B cell (primary cell): ENCODE data around the gene GRB14. TPM values are rescaled to one million over a fixed set of nuclear protein-coding genes. Genes with fewer than 3 reads are reported as not detected.

Experiments
- ATAC-seq: fragments of 200-7000 bp; cut with Tn5 transposase; one replicate; pipeline ENCODE4 v1.10.0; 2021; ENCODE audit warnings: low read depth, mild to moderate bottlenecking, moderate number of reproducible peaks, moderate library complexity
- CTCF ChIA-PET: fragments of 350-600 bp; sonication (Branson Sonifier 250); formaldehyde crosslinking; loops from one replicate; lab custom pipeline; 2021; ENCODE audit warnings: antibody characterized with exemption, inconsistent platforms; lab: Charles Lee
- POLR2A ChIA-PET: fragments of 350-600 bp; sonication (Branson Sonifier 250); formaldehyde crosslinking; loops from one replicate; lab custom pipeline; 2021; ENCODE audit warnings: antibody characterized with exemption; lab: Charles Lee
- DNase-seq: peaks from one replicate; pipeline ENCODE4 v3.0.0; 2013
- H2AFZ ChIP-seq: 2 replicates; pipeline ENCODE4 v1.6.1; 2012; ENCODE audit warnings: mild to moderate bottlenecking, low read depth, low read length; ENCODE audit not compliant: insufficient read depth, poor library complexity, severe bottlenecking
- H3K27ac ChIP-seq, 2 donors: 1 replicate in 1 of 2; 2 replicates in 1 of 2; pipeline ENCODE4 v1.5.1; 2012 to 2013; ENCODE audit warnings: low read length in 2 of 2, mild to moderate bottlenecking in 2 of 2, moderate library complexity in 1 of 2
- H3K27me3 ChIP-seq, 4 experiments: fragments of 200-600 bp in 1 of 4; sonication (generic) in 1 of 4; replicated peaks in 1 of 4; 1 replicate in 2 of 4; 2 replicates in 2 of 4; pipeline versions ENCODE4 v1.6.1 to v1.7.0; 2013 to 2016; ENCODE audit warnings: low read length in 3 of 4, mild to moderate bottlenecking in 2 of 4, mixed read lengths in 1 of 4, moderate library complexity in 1 of 4; ENCODE audit not compliant: insufficient read depth in 4 of 4, control insufficient read depth in 3 of 4; ENCODE audit errors: control extremely low read depth in 1 of 4
- H3K36me3 ChIP-seq, 2 experiments: replicated peaks in 1 of 2; 1 replicate in 1 of 2; 2 replicates in 1 of 2; pipeline versions ENCODE4 v1.6.1 to v1.7.1; 2013; ENCODE audit warnings: low read length in 1 of 2; ENCODE audit not compliant: insufficient read depth in 2 of 2, control insufficient read depth in 1 of 2; ENCODE audit errors: control extremely low read depth in 1 of 2, extremely low read depth in 1 of 2
- H3K4me1 ChIP-seq, 2 donors: fragments of 200-600 bp in 1 of 2; sonication (generic) in 1 of 2; 1 replicate in 1 of 2; 2 replicates in 1 of 2; pipeline versions ENCODE4 v1.5.1 to v1.6.1; 2013 to 2017; ENCODE audit warnings: low read length in 2 of 2; ENCODE audit not compliant: control insufficient read depth in 2 of 2, insufficient read depth in 2 of 2
- H3K4me2 ChIP-seq: replicated peaks from 2 replicates; pipeline ENCODE3; 2012; ENCODE audit warnings: mild to moderate bottlenecking, low read depth, low read length; ENCODE audit not compliant: poor library complexity, severe bottlenecking
- H3K4me3 ChIP-seq, 5 experiments: fragments of 200-600 bp in 1 of 5; sonication (generic) in 1 of 5; 1 replicate in 3 of 5; 2 replicates in 2 of 5; pipeline versions ENCODE4 v1.5.1 to v1.7.0; 2011 to 2016; ENCODE audit warnings: low read length in 4 of 5, mild to moderate bottlenecking in 4 of 5, low read depth in 2 of 5, control low read depth in 1 of 5, moderate library complexity in 1 of 5; ENCODE audit not compliant: insufficient read depth in 1 of 5; ENCODE audit errors: control extremely low read depth in 1 of 5, extremely low read depth in 1 of 5
- H3K79me2 ChIP-seq: fragments of 200-600 bp; sonication (generic); one replicate; pipeline ENCODE4 v1.6.0; 2016; ENCODE audit warnings: low read length; ENCODE audit not compliant: control insufficient read depth, insufficient read depth
- H3K9ac ChIP-seq: fragments of 200-600 bp; sonication (generic); 2 replicates; pipeline ENCODE4 v1.6.1; 2017; ENCODE audit warnings: mild to moderate bottlenecking, low read length, moderate library complexity
- H3K9me3 ChIP-seq, 3 donors: one replicate each; pipeline versions ENCODE4 v1.6.1 to v1.7.1; 2013; ENCODE audit warnings: low read length in 2 of 3; ENCODE audit not compliant: control insufficient read depth in 2 of 3, insufficient read depth in 1 of 3; ENCODE audit errors: control extremely low read depth in 1 of 3
- H4K20me1 ChIP-seq: 2 replicates; pipeline ENCODE4 v1.6.0; 2012; ENCODE audit warnings: mild to moderate bottlenecking, low read length; ENCODE audit not compliant: insufficient read depth, control insufficient read depth, poor library complexity, severe bottlenecking
- H3K27ac Mint-ChIP-seq: one replicate; pipeline ENCODE4 v1.8.0; 2021; ENCODE audit warnings: mixed read lengths
- H3K27me3 Mint-ChIP-seq: one replicate; pipeline ENCODE4 v1.8.0; 2021; ENCODE audit warnings: mixed read lengths
- H3K4me1 Mint-ChIP-seq: one replicate; pipeline ENCODE4 v1.8.0; 2021; ENCODE audit warnings: mixed read lengths
- H3K4me3 Mint-ChIP-seq: one replicate; pipeline ENCODE4 v1.8.0; 2021; ENCODE audit warnings: mixed read lengths
- H3K9me3 Mint-ChIP-seq: one replicate; pipeline ENCODE4 v1.8.0; 2022; ENCODE audit warnings: mixed read lengths; ENCODE audit not compliant: insufficient read depth
- EZH2 ChIP-seq: IDR thresholded peaks from 2 replicates; pipeline ENCODE4 v1.6.1; 2012; ENCODE audit warnings: borderline replicate concordance, low read depth, mild to moderate bottlenecking, moderate library complexity, low read length; ENCODE audit not compliant: insufficient read depth, poor library complexity, severe bottlenecking
- WGBS: methylation state at CpG from one replicate; pipeline ENCODE4 v1.1.5; 2013; ENCODE audit warnings: missing lambda C conversion rate; ENCODE audit not compliant: insufficient coverage; 5-methylcytosine and 5-hydroxymethylcytosine counted together
- intact Hi-C: fragments of 100-400 bp; cut with micrococcal nuclease; formaldehyde crosslinking; loops from one replicate; pipeline ENCODE4 v1.10.0; 2022
- polyA plus RNA-seq: library from polyadenylated mRNA; depleted of rRNA; stranded (reverse); fragments of >200 nt; gene quantifications from 2 replicates; pipeline ENCODE4 v1.2.3, GENCODE V29; 2012
- total RNA-seq, 2 donors: library from RNA; stranded (reverse); fragments of 120-200 nt in 1 of 2; gene quantifications; 1 replicate in 1 of 2; 2 replicates in 1 of 2; pipeline versions ENCODE4 v1.2.3 to v1.2.4, GENCODE V29; 2013 to 2022
- TF ChIP-seq, protein P1 (sequence below): fragments of 200-600 bp; IDR thresholded peaks from one replicate; pipeline ENCODE4 v1.8.0; 2022; ENCODE audit warnings: antibody characterized with exemption, mild to moderate bottlenecking

GRB14 gene
- total and polyA plus RNA-seq, 2 donors (not counting 1 experiment from before 2014, with no cell fraction given) = not detected

DNA sequence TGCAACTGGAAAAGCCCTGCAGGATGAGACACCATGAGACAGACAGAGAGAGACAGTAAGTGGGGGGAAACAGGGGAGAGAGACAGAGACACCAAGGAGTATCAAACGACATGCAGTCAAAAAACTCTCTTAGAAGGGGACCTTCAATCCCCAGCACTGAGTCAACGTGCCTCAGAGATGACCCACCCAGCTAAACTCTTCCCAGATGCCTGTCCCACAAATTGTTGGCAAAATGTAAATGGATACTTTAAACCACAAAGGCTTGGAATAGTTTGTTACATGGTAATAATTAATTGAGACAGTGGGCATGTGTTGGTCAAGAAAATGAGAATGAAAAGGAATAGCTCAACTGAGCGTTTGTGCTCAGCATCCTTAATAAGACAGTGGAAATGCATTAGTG, 98.3 kb downstream of the GRB14 start:
- no peak overlapping the region for H3K27ac ChIP-seq
- Mint-ChIP-seq H3K4me3 (no peak overlapping the region), H3K4me1 (no peaks in the 10 kb centered on the region), H3K27ac (no peak overlapping the region), H3K27me3 (no peaks in the 10 kb centered on the region), H3K9me3 (peaks cover 14% of the 10 kb centered on the region)
- H3K4me1 ChIP-seq = no peaks in the 10 kb centered on the region
- TF ChIP-seq, protein P1, sequence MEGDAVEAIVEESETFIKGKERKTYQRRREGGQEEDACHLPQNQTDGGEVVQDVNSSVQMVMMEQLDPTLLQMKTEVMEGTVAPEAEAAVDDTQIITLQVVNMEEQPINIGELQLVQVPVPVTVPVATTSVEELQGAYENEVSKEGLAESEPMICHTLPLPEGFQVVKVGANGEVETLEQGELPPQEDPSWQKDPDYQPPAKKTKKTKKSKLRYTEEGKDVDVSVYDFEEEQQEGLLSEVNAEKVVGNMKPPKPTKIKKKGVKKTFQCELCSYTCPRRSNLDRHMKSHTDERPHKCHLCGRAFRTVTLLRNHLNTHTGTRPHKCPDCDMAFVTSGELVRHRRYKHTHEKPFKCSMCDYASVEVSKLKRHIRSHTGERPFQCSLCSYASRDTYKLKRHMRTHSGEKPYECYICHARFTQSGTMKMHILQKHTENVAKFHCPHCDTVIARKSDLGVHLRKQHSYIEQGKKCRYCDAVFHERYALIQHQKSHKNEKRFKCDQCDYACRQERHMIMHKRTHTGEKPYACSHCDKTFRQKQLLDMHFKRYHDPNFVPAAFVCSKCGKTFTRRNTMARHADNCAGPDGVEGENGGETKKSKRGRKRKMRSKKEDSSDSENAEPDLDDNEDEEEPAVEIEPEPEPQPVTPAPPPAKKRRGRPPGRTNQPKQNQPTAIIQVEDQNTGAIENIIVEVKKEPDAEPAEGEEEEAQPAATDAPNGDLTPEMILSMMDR = no peak
- TF ChIP-seq EZH2 = no peak
- intact Hi-C loops = no loop called here
- no peak overlapping the region for H3K4me2 ChIP-seq
- ChIA-PET CTCF (no interaction called here), POLR2A (no interaction called here)
- H2AFZ ChIP-seq = no peak overlapping the region
- no peaks in the 10 kb centered on the region for H3K27me3 ChIP-seq
- no peaks in the 10 kb centered on the region for H3K36me3 ChIP-seq
- no peaks in the 10 kb centered on the region for H4K20me1 ChIP-seq
- no peaks in the 10 kb centered on the region for H3K79me2 ChIP-seq
- H3K4me3 ChIP-seq = no peak overlapping the region
- no CpG with 5 or more reads among the region's 3 CpGs for WGBS
- H3K9me3 ChIP-seq = no peaks in the 10 kb centered on the region
- ATAC-seq = no peak
- H3K9ac ChIP-seq = no peak overlapping the region
- no peak for DNase-seq

- Histone ChIP-seq H3K9me3 (no peaks in the 10 kb centered on the region), H3K4me3 (no peak overlapping the region), H3K27me3 (no peaks in the 10 kb centered on the region), H3K9ac (no peak overlapping the region), H4K20me1 (no peaks in the 10 kb centered on the region), H3K4me1 (no peaks in the 10 kb centered on the region), H3K4me2 (no peak overlapping the region), H3K36me3 (no peaks in the 10 kb centered on the region), H3K79me2 (no peaks in the 10 kb centered on the region), H3K27ac (no peak overlapping the region), H2AFZ (no peak overlapping the region)
- no peak for TF ChIP-seq EZH2
- TF ChIP-seq, protein P1 = no peak
- DNase-seq (no peak), ATAC-seq (no peak)
- CTCF ChIA-PET = no interaction called here
- H3K27me3 Mint-ChIP-seq = no peaks in the 10 kb centered on the region
- H3K27ac Mint-ChIP-seq = no peak overlapping the region
- WGBS = 93% methylated on average over 2 of the region's 3 CpGs
- POLR2A ChIA-PET = no interaction called here
- intact Hi-C loops = no loop called here
- no peaks in the 10 kb centered on the region for H3K4me1 Mint-ChIP-seq
- no peak overlapping the region for H3K4me3 Mint-ChIP-seq
- peaks cover 14% of the 10 kb centered on the region for H3K9me3 Mint-ChIP-seq
Measured at GRCh38 chr2:164522561-164522981, 98.7 kb downstream of the GRB14 start.
